Measurements from ENCODE around the gene TRAP1.

Gene TRAP1

GRCh38 chr16:3706253-3707012 is 10.9 kb downstream of the TRAP1 start:
- no peak for DNase-seq

DNA sequence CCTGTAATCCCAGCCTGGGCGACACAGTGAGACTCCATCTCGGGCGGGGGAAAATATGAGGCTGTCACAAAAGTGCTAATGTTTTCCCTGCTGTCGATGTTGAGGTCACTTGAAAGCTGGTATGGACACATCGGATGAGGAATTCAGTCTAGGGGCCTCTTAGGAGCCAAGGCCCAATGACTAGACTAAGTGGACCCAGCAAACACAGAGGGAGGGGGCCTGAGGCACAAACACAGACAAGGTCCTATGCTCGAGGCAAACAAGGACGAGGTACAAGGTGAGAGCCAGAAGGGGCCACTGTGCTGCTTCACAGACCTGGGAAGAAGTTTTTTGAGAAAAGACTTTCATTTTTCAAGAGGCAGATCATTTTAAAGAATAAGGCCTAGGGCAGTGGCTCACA is 15.2 kb downstream of the TRAP1 start:
- DNase-seq: no peak

DNA sequence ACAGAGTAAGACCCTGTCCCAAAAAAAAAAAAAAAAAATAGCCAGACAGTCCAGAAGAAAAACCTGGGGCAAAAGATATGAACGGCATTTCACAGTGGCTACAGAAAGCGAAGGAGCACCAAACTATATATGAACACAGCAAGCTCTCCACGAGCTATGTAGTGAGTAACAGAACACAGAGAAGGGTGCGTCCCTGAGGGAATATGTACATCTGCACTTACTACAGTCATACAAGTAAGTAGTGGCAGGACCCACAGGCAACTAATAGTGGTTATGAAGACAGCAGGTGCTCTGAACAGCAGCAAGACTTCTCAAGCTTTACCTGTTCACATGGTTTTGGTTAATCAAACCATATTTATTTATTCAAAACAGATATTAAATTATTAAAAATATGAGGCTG is 15.8 kb downstream of the TRAP1 start:
- no peak for DNase-seq

- DNase-seq: no peak
Observed at GRCh38 chr16:3698941-3699340, 18.4 kb downstream of the TRAP1 start.

- no peak for DNase-seq
Observed at GRCh38 chr16:3696425-3697218, 20.7 kb downstream of the TRAP1 start.

DNA sequence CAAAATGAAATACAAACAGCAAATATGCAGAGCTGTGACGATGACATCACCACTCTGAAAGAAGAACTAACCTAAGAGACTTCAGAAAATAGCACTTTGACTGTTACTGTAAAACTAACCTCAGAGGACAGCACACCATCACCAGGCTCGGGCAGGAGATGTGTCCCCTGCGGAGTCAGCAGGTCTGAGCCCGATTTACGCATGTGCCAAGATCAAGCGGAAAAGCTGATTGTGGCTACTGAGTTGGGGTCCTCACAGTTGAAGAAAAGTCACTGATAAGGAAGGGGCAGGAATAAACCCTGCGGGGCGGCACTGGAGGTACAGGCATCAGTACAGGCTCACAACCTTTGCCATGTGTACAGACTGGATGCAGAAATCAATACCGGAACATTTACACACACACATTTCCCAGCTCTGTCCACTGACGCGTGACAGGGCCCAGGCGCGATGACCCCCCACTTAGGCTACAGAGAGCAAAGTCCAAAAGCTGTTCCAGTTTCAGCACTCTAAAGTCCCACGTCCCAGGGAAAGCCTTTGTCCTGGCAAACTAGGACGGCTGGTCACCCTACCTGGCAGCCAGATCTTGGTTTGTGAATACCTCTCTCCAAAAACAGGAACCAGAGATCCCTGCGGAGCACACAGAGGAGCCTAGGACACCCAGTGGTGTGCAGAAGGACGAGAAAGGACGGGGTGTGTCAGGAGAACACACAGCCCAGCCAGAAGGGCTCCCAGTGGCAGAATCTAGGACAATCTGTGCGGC is 21.5 kb downstream of the TRAP1 start:
- no peak for DNase-seq

DNA sequence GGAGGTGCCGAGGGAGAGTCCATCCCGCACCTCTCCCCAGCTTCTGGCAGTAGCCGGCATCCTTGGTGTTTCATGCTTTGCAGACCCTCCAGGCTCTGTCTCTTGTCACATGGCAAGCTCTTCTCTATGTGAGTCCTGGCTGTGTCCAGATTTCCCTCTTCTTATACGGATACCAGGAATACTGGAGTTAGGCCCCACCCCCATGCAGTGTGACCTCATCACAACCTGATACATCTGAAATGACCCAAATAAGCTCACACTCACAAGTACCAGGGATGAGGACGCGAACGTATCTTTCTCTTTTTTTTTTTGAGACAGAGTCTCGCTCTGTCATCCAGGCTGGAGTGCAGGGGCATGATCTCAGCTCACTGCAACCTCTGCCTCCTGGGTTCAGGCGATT is 23.3 kb downstream of the TRAP1 start:
- DNase-seq: no peak

DNA sequence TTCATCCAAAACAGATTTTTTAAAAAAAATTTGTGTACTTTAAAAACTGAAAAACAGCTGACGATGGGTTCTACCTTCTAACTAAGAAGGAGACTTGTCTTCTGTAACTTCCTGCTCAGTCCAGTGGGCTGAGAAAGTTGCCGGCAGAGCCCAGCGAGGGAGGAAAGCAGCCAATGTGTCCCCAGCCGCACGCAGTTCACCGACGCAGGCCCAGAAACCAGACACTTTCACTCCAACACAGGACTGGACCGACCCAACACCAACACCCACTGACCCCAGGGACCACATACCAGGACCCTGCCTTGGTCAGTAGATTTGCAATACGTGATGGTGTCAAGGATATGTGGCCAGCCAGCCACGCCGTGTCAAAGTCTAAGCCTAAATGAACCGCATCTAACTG is 25.6 kb downstream of the TRAP1 start:
- no peak for DNase-seq

DNA sequence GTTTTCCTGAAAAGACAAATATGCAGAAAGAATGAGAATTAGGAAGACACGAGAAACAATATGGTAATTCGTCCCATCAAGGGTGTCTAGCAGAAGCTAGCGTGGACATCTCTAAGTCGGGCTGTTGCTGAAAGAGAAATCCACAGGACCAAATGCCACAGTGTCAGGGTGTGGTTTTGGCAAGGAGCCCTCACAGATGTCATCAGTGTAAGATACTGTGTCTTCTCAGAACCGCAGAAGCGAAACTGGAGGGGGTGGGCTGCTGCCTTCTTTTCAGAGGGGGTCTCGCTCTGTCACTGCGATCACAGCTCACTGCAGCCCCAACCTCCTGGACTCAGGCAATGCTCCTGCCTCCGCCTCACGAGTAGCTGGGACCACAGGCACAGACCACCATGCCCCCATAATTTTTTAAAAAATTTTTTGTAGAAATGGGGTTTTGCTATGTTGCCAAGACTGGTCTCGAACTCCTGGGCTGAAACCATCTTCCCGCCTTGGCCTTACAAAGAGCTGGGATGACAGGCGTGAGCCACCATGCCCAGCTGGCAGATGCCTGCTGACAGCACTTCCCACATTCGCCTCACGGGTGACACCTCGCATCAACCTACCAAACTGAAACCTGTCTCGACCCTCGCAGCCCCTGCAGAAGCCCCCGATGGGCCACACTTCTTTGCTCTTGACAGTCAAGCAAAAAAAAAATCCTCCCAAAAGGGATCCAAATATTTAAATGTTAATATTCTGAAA is 26.2 kb downstream of the TRAP1 start:
- DNase-seq: no peak

GRCh38 chr16:3690470-3690928 is 26.8 kb downstream of the TRAP1 start:
- peak; percentile 31 for DNase-seq

DNA sequence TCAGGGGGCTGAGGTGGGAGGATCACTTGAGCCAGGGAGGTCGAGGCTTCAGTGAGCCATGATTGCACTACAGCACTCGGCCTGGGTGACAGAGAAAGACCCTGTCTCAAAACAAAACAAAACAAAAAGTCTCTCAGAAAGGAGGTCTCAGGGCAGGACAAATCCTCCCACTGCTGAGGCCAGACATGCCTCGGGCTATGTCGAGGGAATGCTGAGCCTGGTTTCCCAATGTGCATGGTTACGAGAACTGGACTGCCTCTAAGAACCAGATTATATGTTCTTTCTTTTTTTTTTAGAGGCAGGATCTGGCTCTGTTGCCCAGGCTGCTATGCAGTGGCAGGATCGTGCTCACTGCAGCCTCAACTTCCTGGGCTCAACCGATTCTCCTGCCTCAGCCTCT is 27.6 kb downstream of the TRAP1 start:
- DNase-seq: no peak

DNA sequence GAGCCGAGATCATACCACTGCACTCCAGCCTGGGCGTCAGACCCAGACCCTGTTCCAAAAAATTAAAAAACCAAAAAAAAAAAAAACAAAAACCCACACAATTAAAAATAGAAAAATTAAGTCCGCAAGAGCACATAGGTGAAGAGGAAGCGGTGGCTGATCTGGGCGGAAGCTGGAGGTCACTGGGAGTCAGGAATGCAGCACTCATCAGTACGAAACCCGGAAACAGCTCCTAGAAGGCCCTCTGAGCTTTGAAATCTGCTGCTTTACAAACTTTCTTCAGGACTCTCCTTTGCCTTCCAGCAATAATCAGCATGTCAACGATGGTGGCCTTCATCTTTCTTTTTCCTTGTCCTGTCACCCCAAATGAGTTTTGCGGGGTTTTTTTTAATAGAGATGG is 29.5 kb downstream of the TRAP1 start:
- DNase-seq: no peak

DNA sequence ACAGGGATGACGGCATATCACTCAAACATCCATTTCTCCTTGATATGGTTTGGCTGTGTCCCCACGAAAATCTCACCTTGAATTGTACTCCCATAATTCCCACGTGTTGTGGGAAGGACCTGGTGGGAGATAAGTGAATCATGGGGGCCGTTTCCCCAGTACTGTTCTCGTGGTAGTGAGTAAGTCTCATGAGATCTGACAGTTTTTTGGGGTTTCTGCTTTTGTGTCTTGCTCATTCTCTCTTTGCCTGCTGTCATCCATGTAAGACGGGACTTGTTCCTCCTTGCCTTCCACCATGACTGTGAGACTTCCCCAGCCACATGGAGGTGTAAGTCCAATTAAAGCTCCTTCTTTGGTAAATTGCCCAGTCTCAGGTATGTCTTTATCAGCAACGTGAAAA is 30.3 kb downstream of the TRAP1 start:
- no peak for DNase-seq

GRCh38 chr16:3681206-3681605 is 36.1 kb downstream of the TRAP1 start:
- no peak for DNase-seq

- no peak for DNase-seq
Observed at GRCh38 chr16:3677994-3678393, 39.3 kb downstream of the TRAP1 start.

- DNase-seq: no peak
Observed at GRCh38 chr16:3675601-3676130, 41.7 kb downstream of the TRAP1 start.

- DNase-seq: no peak
Observed at GRCh38 chr16:3674513-3675295, 42.6 kb downstream of the TRAP1 start.

DNA sequence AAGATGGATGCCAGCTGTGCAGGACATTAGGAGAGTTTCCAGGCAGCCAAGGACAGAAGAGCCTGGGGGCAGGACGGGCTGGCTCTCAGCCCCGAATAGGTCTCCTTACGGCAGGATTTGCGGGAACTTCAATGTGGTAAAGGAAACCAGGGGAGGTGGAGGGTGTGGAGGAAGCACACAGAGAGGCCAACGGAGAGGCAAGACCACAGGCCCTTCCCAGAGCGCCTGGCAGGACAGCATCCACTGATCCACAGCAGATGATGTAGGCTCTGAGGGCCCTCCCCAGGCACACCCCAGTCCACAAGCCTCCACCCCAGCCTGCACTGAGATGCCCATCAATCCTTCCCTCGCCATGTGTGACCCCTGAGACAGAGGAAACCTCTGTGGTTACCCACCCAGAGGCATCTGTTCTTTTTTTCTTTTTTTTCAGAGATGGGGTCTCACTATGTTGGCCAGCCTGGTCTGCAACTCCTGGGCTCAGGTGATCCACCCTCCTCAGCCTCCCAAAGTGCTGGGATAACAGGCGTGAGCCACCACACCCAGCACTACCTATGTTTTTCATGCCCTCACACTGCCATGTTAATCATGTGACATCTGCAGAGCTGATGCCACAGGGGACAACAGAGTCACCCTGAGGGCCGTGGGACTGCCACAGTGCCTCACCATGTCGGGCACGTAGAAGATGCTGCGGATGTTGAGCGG is 43.5 kb downstream of the TRAP1 start:
- DNase-seq: no peak

DNA sequence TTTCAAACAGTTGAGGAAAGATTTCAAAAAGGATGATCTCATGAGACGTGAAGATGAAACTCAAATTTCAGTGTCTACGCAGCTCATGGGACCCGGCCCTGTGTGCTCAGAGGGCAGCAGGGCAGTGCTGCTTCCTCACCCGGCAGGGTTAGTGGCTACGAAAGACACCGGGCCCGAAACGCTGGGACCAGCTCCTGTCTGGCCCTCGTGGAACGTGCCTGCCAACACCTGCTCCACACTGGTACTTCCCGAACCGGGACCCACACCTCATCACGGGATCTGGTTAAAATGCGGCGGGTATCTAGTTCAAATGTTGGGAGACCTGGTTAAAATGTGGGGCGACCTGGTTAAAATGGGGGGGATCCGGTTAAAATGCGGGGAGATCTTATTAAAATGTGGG is 44.1 kb downstream of the TRAP1 start:
- DNase-seq: no peak

GRCh38 chr16:3672571-3673041 is 44.7 kb downstream of the TRAP1 start:
- no peak for DNase-seq

GRCh38 chr16:3671424-3671823 is 45.9 kb downstream of the TRAP1 start:
- DNase-seq: no peak
